ENCODE measurements around the gene DCDC1.

The DCDC1 gene

DNA sequence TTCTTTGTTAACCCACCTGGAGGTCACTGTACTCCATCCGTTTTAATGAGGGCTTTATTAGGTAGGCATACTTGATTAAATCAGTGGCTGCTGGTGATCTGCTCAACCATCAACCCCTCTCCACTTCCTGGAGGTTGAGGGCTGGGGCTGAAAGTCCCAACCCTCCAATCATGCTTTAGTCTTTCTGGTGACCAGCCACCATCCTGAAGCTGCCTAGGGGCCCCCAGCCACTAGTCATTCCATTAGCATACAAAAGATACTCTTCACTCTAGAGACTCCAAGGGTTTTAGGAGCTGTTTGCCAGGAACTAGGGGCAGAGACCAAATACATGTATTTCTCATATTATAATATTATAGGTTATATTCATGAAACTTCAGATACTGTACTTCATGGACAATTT, 13.6 kb upstream of the DCDC1 start:
- H3K27ac ChIP-seq: no peak overlapping the region
- TF ChIP-seq, protein P1, sequence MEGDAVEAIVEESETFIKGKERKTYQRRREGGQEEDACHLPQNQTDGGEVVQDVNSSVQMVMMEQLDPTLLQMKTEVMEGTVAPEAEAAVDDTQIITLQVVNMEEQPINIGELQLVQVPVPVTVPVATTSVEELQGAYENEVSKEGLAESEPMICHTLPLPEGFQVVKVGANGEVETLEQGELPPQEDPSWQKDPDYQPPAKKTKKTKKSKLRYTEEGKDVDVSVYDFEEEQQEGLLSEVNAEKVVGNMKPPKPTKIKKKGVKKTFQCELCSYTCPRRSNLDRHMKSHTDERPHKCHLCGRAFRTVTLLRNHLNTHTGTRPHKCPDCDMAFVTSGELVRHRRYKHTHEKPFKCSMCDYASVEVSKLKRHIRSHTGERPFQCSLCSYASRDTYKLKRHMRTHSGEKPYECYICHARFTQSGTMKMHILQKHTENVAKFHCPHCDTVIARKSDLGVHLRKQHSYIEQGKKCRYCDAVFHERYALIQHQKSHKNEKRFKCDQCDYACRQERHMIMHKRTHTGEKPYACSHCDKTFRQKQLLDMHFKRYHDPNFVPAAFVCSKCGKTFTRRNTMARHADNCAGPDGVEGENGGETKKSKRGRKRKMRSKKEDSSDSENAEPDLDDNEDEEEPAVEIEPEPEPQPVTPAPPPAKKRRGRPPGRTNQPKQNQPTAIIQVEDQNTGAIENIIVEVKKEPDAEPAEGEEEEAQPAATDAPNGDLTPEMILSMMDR (IDR thresholded peaks at IDR 0.05): no peak
- H3K4me1 ChIP-seq: no peaks in the 10 kb centered on the region
- intact Hi-C loops (cut with DNase I; ENCODE audit: low total_unique reads): no loop called here
- no peaks in the 10 kb centered on the region for H3K9me3 ChIP-seq
- H3K4me3 ChIP-seq: no peak overlapping the region
- no peaks in the 10 kb centered on the region for H3K36me3 ChIP-seq
- no peak for DNase-seq
- no peaks in the 10 kb centered on the region for H3K27me3 ChIP-seq

DNA sequence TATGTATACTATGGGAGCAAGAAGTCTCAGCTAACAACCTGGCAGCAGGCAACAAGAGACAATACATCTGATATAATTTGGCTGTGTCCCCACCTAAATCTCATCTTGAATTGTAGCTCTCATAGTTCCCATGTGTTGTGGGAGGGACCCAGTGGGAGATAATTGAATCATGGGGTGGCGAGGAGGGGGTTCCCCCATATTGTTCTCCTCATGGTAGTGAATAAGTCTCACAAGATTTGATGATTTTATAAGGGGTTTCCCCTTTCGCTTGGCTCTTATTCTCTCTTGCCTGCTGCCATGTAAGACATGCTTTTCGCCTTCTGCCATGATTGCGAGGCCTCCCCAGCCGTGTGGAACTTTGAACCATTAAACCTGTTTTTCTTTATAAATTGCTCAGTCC, 6.3 kb upstream of the DCDC1 start:
- Histone ChIP-seq H3K36me3 (no peaks in the 10 kb centered on the region), H3K9me3 (no peaks in the 10 kb centered on the region), H3K27ac (no peak overlapping the region), H3K4me1 (peaks cover 0 to 2% (median under 1%) of the 10 kb centered on the region in 4 donors), H3K4me3 (no peak overlapping the region), H3K27me3 (no peaks in the 10 kb centered on the region)
- DNase-seq: no peak
- intact Hi-C loops (cut with DNase I; ENCODE audit: low total_unique reads): no loop called here
- TF ChIP-seq, protein P1 (IDR thresholded peaks at IDR 0.05): no peak

DNA sequence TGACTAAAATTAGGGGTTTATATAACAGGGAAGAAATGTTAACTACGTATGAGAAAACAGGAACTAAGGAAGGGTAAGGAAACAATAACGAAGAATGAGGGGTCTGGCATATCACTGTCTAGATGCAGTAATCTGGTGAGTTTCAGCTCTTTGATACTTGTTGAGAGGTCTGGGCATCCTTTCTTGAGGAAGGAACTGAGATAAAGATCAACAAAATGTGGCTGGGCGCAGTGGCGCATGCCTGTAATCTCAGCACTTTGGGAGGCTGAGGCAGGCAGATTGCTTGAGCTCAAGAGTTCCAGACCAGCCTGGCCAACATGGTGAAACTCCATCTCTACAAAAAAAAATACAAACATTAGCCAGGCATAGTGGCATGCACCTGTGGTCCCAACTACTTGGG, 2.7 kb downstream of the DCDC1 start:
- Histone ChIP-seq H3K36me3 (no peaks in the 10 kb centered on the region), H3K9me3 (no peaks in the 10 kb centered on the region), H3K4me1 (peaks cover 0 to 13% (median 10%) of the 10 kb centered on the region in 4 donors), H3K27me3 (no peaks in the 10 kb centered on the region), H3K4me3 (no peak overlapping the region), H3K27ac (no peak overlapping the region)
- intact Hi-C loops (cut with DNase I; ENCODE audit: low total_unique reads): no loop called here
- DNase-seq: no peak
- TF ChIP-seq, protein P1 (IDR thresholded peaks at IDR 0.05): no peak

- Histone ChIP-seq H3K27me3 (no peaks in the 10 kb centered on the region), H3K4me3 (no peak overlapping the region), H3K9me3 (no peaks in the 10 kb centered on the region), H3K27ac (no peak overlapping the region), H3K4me1 (no peaks in the 10 kb centered on the region), H3K36me3 (no peaks in the 10 kb centered on the region)
- TF ChIP-seq, protein P1 (IDR thresholded peaks at IDR 0.05): no peak
- DNase-seq: no peak
- intact Hi-C loops (cut with DNase I; ENCODE audit: low total_unique reads): no loop called here
Measured at GRCh38 chr11:31361743-31362142, 7.8 kb downstream of the DCDC1 start.

DNA sequence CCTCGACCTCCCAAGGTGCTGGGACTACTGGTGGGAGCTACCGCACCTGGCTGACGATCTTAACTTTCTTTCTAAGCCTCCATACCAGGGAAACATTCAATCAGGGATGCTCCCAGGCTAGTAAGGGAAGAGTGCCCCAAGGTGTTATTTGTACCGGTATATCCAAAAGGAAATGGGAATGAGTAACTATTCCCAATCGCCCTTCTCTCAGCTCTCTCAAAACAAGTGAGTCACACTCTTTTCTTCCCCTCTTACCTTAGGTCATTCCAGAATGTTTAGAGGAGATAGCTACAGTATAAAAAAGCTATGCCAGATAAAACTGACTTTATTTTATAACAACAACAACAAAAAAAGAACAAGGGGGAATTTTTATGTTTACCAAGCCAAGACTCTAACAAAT, 13.7 kb downstream of the DCDC1 start:
- H3K9me3 ChIP-seq: no peaks in the 10 kb centered on the region
- TF ChIP-seq, protein P1 (IDR thresholded peaks at IDR 0.05): no peak
- no peak overlapping the region for H3K4me3 ChIP-seq
- H3K27ac ChIP-seq: no peak overlapping the region
- H3K36me3 ChIP-seq: no peaks in the 10 kb centered on the region
- intact Hi-C loops (cut with DNase I; ENCODE audit: low total_unique reads): no loop called here
- DNase-seq: no peak
- no peaks in the 10 kb centered on the region for H3K4me1 ChIP-seq
- no peaks in the 10 kb centered on the region for H3K27me3 ChIP-seq

- intact Hi-C loops (cut with DNase I; ENCODE audit: low total_unique reads): no loop called here
- H3K36me3 ChIP-seq: no peaks in the 10 kb centered on the region
- no peaks in the 10 kb centered on the region for H3K4me1 ChIP-seq
- TF ChIP-seq, protein P1 (IDR thresholded peaks at IDR 0.05): no peak
- no peaks in the 10 kb centered on the region for H3K27me3 ChIP-seq
- H3K9me3 ChIP-seq: no peaks in the 10 kb centered on the region
- DNase-seq: no peak
- H3K4me3 ChIP-seq: no peak overlapping the region
- H3K27ac ChIP-seq: no peak overlapping the region
Measured at GRCh38 chr11:31355131-31355530, 14.4 kb downstream of the DCDC1 start.

Data from tibial artery (tissue), 4 donors.